ENCODE measurements around the gene TCP11L1. TPM values are rescaled to one million over a fixed set of nuclear protein-coding genes. Genes with fewer than 3 reads are reported as not detected.

Gene TCP11L1
- total RNA-seq, 1 experiment from 2014 or later, result 15.2 TPM

DNA sequence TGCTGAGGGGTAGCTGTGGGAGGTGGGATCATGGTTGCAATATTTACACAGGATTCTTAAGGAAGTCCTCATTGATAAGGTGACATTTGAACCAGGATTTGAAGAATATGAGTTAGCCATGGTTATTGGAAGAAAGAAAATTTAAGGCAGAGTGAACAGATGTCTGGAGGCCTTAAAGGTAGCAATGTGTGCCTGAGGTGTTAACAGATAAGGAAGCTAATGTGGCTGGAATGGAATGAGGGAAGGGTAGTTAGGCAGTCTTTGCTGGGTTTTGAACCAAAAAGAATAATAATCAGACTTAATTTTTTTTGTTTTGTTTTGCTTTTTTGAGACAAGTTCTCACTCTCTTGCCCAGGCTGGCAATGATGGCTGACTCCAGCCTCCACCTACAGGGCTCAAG is 33.4 kb upstream of the TCP11L1 start:
- Histone ChIP-seq H3F3A (ENCODE audit: low read length, unreplicated experiment) (no peaks in the 10 kb centered on the region), H3K27ac (ENCODE audit: low read length) (no peak overlapping the region), H3K9me2 (replicated peaks; ENCODE audit: low read length) (no peaks in the 10 kb centered on the region), H3K4me3 (ENCODE audit: low read length) (no peak overlapping the region), H3K79me2 (ENCODE audit: low read length) (no peaks in the 10 kb centered on the region), H3K4me2 (ENCODE audit: low read length) (no peak overlapping the region), H2AFZ (ENCODE audit: low read length) (no peak overlapping the region), H3K9ac (ENCODE audit: low read length) (no peak overlapping the region), H3K27me3 (ENCODE audit: low read length) (no peaks in the 10 kb centered on the region), H3K9me3 (ENCODE audit: low read length) (no peaks in the 10 kb centered on the region), H4K20me1 (ENCODE audit: low read length) (no peaks in the 10 kb centered on the region), H3K4me1 (ENCODE audit: insufficient read depth, low read length) (0 out of 2 replicates have a peak, but pooled peaks cover 2% of the 10 kb centered on the region), H3K36me3 (ENCODE audit: low read depth, low read length) (no peaks in the 10 kb centered on the region)
- ChIA-PET POLR2A (ENCODE audit: unreplicated experiment) (no interaction called here), CTCF (no interaction called here)
- ATAC-seq, result no peak
- intact Hi-C loops (cut with micrococcal nuclease), result no loop called here
- TF ChIP-seq EZH2 (IDR thresholded peaks at IDR 0.05; ENCODE audit: low read length, unreplicated experiment) (no peak), EZH2phosphoT487 (IDR thresholded peaks at IDR 0.05; ENCODE audit: borderline replicate concordance, low read length) (no peak)
- TF ChIP-seq, protein P1, sequence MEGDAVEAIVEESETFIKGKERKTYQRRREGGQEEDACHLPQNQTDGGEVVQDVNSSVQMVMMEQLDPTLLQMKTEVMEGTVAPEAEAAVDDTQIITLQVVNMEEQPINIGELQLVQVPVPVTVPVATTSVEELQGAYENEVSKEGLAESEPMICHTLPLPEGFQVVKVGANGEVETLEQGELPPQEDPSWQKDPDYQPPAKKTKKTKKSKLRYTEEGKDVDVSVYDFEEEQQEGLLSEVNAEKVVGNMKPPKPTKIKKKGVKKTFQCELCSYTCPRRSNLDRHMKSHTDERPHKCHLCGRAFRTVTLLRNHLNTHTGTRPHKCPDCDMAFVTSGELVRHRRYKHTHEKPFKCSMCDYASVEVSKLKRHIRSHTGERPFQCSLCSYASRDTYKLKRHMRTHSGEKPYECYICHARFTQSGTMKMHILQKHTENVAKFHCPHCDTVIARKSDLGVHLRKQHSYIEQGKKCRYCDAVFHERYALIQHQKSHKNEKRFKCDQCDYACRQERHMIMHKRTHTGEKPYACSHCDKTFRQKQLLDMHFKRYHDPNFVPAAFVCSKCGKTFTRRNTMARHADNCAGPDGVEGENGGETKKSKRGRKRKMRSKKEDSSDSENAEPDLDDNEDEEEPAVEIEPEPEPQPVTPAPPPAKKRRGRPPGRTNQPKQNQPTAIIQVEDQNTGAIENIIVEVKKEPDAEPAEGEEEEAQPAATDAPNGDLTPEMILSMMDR (conservative IDR thresholded peaks at IDR 0.05; ENCODE audit: low read depth, low read length), result no peak
- no peak for DNase-seq
- BruUV-seq (replicated peaks), result no TSS peak

GRCh38 chr11:33013755-33014154 is 25.6 kb upstream of the TCP11L1 start:
- H3K27me3 ChIP-seq (ENCODE audit: low read length), result no peaks in the 10 kb centered on the region
- intact Hi-C loops (cut with micrococcal nuclease), result no loop called here
- no peaks in the 10 kb centered on the region for H3K9me3 ChIP-seq (ENCODE audit: low read length)
- H3K9ac ChIP-seq (ENCODE audit: low read length), result no peak overlapping the region
- CTCF ChIA-PET, result no interaction called here
- H3K36me3 ChIP-seq (ENCODE audit: low read depth, low read length), result no peaks in the 10 kb centered on the region
- BruUV-seq (replicated peaks), result no TSS peak
- no peak overlapping the region for H3K27ac ChIP-seq (ENCODE audit: low read length)
- no peak for TF ChIP-seq EZH2phosphoT487 (IDR thresholded peaks at IDR 0.05; ENCODE audit: borderline replicate concordance, low read length)
- TF ChIP-seq, protein P1 (conservative IDR thresholded peaks at IDR 0.05; ENCODE audit: low read depth, low read length), result no peak
- TF ChIP-seq EZH2 (IDR thresholded peaks at IDR 0.05; ENCODE audit: low read length, unreplicated experiment), result no peak
- ATAC-seq (no peak), DNase-seq (no peak)
- H3K4me2 ChIP-seq (ENCODE audit: low read length), result no peak overlapping the region
- H3K79me2 ChIP-seq (ENCODE audit: low read length), result no peaks in the 10 kb centered on the region
- peaks cover 4% of the 10 kb centered on the region for H3F3A ChIP-seq (ENCODE audit: low read length, unreplicated experiment)
- H2AFZ ChIP-seq (ENCODE audit: low read length), result no peak overlapping the region
- H3K4me1 ChIP-seq (ENCODE audit: insufficient read depth, low read length), result peaks cover 24% of the 10 kb centered on the region
- H4K20me1 ChIP-seq (ENCODE audit: low read length), result no peaks in the 10 kb centered on the region
- POLR2A ChIA-PET (ENCODE audit: unreplicated experiment), result no interaction called here
- H3K4me3 ChIP-seq (ENCODE audit: low read length), result no peak overlapping the region
- H3K9me2 ChIP-seq (replicated peaks; ENCODE audit: low read length), result no peaks in the 10 kb centered on the region

DNA sequence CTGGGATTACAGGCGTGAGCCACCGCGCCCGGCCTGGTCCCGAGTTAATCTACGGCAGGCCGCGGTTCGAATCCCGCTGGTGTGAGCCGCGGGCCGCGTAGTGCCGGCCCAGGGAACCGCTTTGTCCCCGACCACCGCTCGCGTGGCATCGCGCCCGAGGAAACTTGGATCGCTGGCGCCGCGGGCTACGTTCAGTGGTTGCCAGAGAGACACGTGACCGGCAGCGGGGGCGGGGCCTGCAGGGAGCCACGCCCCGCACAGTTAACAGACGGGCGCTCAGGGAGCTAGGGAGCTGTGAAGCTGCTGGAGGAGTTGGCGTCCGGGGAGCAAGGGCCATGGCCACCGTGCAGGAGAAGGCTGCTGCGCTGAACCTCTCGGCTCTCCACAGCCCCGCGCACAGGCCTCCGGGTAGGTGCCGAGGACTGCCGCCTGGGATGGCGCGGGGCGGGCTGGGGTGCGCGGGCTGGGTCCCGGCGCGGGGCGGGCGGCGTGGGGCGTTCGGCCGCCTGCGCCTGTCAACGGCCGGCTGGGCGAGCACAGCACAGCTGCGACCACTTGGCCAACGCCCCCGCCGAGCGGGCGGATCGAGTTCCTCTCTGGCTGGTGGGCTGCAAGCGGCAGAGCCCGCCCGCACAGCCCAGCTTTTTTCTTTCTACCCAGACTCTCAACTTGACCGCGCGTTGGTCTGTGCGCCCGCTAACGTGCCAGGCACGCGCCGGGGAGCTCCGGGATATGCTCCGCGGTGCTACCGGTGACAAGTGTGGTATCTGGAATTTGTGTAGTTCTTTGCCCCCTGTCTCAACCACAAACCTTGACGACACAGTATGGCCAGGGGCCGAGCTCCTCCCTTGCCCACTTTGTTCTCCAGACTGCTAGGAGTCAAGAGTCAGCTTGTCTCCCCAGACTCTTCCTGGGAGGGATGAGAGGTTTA is 23.5 kb upstream of the TCP11L1 start, which contains the start of gene DEPDC7:
Gene DEPDC7 (plus strand): TSS at position 258 of the 931 bp plus-strand sequence. CDS start 78 bp downstream, at position 336.
- Histone ChIP-seq H3K27me3 (ENCODE audit: low read length) (no peaks in the 10 kb centered on the region), H3K79me2 (ENCODE audit: low read length) (no peaks in the 10 kb centered on the region), H2AFZ (ENCODE audit: low read length) (no peak within 1 kb of the TSS), H3K9ac (ENCODE audit: low read length) (no peak within 1 kb of the TSS), H3K9me3 (ENCODE audit: low read length) (no peaks in the 10 kb centered on the region), H3K4me1 (ENCODE audit: insufficient read depth, low read length) (peaks cover 22% of the 10 kb centered on the region), H3K9me2 (replicated peaks; ENCODE audit: low read length) (no peaks in the 10 kb centered on the region), H4K20me1 (ENCODE audit: low read length) (no peaks in the 10 kb centered on the region), H3K4me3 (ENCODE audit: low read length) (no peak within 1 kb of the TSS), H3K4me2 (ENCODE audit: low read length) (no peak within 1 kb of the TSS), H3K36me3 (ENCODE audit: low read depth, low read length) (no peaks in the 10 kb centered on the region), H3F3A (ENCODE audit: low read length, unreplicated experiment) (peaks cover 4% of the 10 kb centered on the region), H3K27ac (ENCODE audit: low read length) (no peak within 1 kb of the TSS)
- intact Hi-C loops (cut with micrococcal nuclease), result no loop called here
- ChIA-PET CTCF (no interaction called here), POLR2A (ENCODE audit: unreplicated experiment) (no interaction called here)
- ATAC-seq, result peak; percentile 30; the same call in 1 of the 2 replicates
- BruUV-seq (replicated peaks), result no TSS peak
- DNase-seq, result no peak
- TF ChIP-seq EZH2phosphoT487 (IDR thresholded peaks at IDR 0.05; ENCODE audit: borderline replicate concordance, low read length) (no peak), EZH2 (IDR thresholded peaks at IDR 0.05; ENCODE audit: low read length, unreplicated experiment) (no peak)
- TF ChIP-seq, protein P1 (conservative IDR thresholded peaks at IDR 0.05; ENCODE audit: low read depth, low read length), result no peak

Data from PC-3 (cell line).